ENCODE results near the gene FSIP1. TPM values are rescaled to one million over a fixed set of nuclear protein-coding genes. Genes with fewer than 3 reads are reported as not detected.

FSIP1 gene
- total RNA-seq, 6 donors from 2014 or later: 0.26 to 3.2 (median 0.79) TPM; not detected in 2

DNA sequence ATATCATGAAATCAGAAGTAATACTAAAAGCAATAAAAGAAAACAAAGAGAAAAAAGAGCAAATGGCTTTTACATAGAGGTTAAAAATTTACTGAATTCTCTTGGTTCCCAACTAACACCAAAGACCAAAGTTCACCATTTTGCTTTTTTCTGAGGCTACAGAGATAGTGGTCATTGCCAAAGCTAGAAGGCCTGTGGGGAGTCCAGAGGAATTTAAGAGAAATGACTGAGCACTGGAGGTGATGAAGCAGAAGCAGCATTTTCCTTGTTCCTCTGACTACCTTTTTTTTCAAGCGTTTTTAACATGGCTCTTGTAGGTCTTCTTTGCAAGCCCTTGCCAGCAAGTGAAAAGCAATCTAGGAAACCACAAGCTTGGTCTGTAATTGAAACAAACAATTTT is 143.6 kb downstream of the FSIP1 start:
- Histone ChIP-seq H3K27me3 (no peaks in the 10 kb centered on the region), H3K9me3 (no peaks in the 10 kb centered on the region), H3K4me1 (peaks cover 0 to 4% (median 0%) of the 10 kb centered on the region in 4 donors), H3K36me3 (no peaks in the 10 kb centered on the region), H3K27ac (no peak overlapping the region), H3K4me3 (no peak overlapping the region)
- no peak for TF ChIP-seq EP300 (IDR thresholded peaks at IDR 0.05)
- TF ChIP-seq POLR2AphosphoS5 (IDR thresholded peaks at IDR 0.05): no peak
- TF ChIP-seq, protein P1, sequence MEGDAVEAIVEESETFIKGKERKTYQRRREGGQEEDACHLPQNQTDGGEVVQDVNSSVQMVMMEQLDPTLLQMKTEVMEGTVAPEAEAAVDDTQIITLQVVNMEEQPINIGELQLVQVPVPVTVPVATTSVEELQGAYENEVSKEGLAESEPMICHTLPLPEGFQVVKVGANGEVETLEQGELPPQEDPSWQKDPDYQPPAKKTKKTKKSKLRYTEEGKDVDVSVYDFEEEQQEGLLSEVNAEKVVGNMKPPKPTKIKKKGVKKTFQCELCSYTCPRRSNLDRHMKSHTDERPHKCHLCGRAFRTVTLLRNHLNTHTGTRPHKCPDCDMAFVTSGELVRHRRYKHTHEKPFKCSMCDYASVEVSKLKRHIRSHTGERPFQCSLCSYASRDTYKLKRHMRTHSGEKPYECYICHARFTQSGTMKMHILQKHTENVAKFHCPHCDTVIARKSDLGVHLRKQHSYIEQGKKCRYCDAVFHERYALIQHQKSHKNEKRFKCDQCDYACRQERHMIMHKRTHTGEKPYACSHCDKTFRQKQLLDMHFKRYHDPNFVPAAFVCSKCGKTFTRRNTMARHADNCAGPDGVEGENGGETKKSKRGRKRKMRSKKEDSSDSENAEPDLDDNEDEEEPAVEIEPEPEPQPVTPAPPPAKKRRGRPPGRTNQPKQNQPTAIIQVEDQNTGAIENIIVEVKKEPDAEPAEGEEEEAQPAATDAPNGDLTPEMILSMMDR (IDR thresholded peaks at IDR 0.05): no peak
- no peak for TF ChIP-seq POLR2A (IDR thresholded peaks at IDR 0.05)
- DNase-seq (no peak), ATAC-seq (ENCODE audit: low FRiP score in 2 of 2) (no peak)
- 79 to 89% methylated on average over 1 of the region's 1 CpG for WGBS, 2 donors

- peaks cover 0 to 4% (median 0%) of the 10 kb centered on the region in 4 donors for H3K4me1 ChIP-seq
- H3K36me3 ChIP-seq: no peaks in the 10 kb centered on the region
- no peak overlapping the region for H3K27ac ChIP-seq
- no peak overlapping the region for H3K4me3 ChIP-seq
- no peak for TF ChIP-seq EP300 (IDR thresholded peaks at IDR 0.05)
- TF ChIP-seq, protein P1 (IDR thresholded peaks at IDR 0.05): no peak
- no peak for TF ChIP-seq POLR2A (IDR thresholded peaks at IDR 0.05)
- no peak for TF ChIP-seq POLR2AphosphoS5 (IDR thresholded peaks at IDR 0.05)
- no peaks in the 10 kb centered on the region for H3K27me3 ChIP-seq
- 96 to 100% methylated on average over 1 of the region's 1 CpG for WGBS, 2 donors
- ATAC-seq (ENCODE audit: low FRiP score in 2 of 2): no peak
- no peaks in the 10 kb centered on the region for H3K9me3 ChIP-seq
- no peak for DNase-seq
These were observed 144.6 kb downstream of the FSIP1 start for GRCh38 chr15:39638041-39638440.

DNA sequence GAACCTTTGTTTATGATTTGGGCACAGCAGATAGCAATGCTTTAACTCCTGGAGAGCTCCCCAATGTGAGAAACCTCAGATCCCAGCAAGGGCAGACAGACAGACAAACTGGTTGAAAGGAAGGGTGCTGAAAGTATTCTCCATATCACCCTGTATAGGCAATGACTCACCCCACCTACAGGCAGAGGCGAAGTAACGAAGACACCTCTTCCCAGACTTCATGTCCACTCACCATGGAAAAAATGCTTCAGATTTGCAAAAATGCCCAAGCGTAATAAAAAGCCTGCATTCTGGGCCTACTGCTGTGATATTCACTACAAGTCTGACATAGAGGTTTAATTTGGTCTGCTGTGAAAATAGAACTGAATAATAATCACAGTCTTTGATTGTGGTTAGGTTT is 151.3 kb downstream of the FSIP1 start:
- Histone ChIP-seq H3K9me3 (no peaks in the 10 kb centered on the region), H3K27me3 (no peaks in the 10 kb centered on the region), H3K4me1 (peaks cover 6 to 20% (median 14%) of the 10 kb centered on the region in 4 donors), H3K27ac (no peak overlapping the region), H3K4me3 (no peak overlapping the region), H3K36me3 (no peaks in the 10 kb centered on the region)
- TF ChIP-seq, protein P1 (IDR thresholded peaks at IDR 0.05): no peak
- TF ChIP-seq POLR2A (IDR thresholded peaks at IDR 0.05) (no peak), POLR2AphosphoS5 (IDR thresholded peaks at IDR 0.05) (no peak), EP300 (IDR thresholded peaks at IDR 0.05) (no peak)
- no peak for DNase-seq
- WGBS, 2 donors: 90 to 100% methylated on average over 3 of the region's 3 CpGs
- no peak for ATAC-seq (ENCODE audit: low FRiP score in 2 of 2)

DNA sequence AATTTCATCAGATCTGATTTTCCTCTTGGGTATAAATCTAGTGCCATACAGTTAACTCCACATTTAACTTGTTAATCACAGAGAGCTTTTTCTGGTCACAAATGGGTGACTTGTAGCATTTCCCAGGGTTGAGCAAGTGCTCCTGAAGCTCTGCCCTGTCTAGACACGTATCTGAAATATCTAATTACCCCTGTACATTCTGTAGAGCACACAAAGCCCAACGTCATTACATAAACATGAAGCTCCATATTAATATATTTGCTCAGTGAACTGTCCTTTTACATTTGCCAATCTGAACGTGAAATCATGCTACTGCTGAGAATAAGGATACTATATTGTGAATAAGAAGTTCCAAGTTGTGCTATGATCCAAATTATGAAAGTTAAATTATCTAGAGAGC is 152.7 kb downstream of the FSIP1 start:
- ATAC-seq (ENCODE audit: low FRiP score in 2 of 2) (no peak), DNase-seq (no peak)
- TF ChIP-seq POLR2A (IDR thresholded peaks at IDR 0.05) (no peak), POLR2AphosphoS5 (IDR thresholded peaks at IDR 0.05) (no peak), EP300 (IDR thresholded peaks at IDR 0.05) (no peak)
- TF ChIP-seq, protein P1 (IDR thresholded peaks at IDR 0.05): no peak
- Histone ChIP-seq H3K36me3 (no peaks in the 10 kb centered on the region), H3K4me3 (no peak overlapping the region), H3K9me3 (no peaks in the 10 kb centered on the region), H3K27me3 (no peaks in the 10 kb centered on the region), H3K4me1 (peaks cover 15 to 29% (median 22%) of the 10 kb centered on the region in 4 donors), H3K27ac (peak overlapping the region in 2 of 4 donors; percentile 58 to 59)
- 78% methylated on average over 3 of the region's 3 CpGs for WGBS, 2 donors

DNA sequence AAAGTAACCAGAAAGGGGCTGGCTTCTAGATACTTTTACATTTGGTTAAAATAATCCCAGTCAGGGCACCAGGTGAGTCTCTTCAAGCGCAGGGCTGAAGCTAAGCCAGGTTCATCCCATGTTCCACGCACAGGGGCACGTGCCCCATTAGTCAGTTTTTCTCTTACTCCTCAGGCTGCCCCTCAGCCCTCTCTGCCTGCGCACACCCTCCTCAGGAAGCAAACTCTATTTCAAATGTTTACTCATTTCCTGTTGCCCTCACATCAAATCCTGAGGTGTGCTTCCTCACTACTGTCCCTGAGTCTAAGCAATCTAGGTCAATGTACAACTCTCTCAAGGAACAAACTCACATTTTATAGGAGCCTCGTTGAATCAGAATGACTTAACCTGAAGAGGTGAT is 153.3 kb downstream of the FSIP1 start:
- peak overlapping the region in 3 of 4 donors; percentile 24 to 59 (median 58) for H3K27ac ChIP-seq
- no peaks in the 10 kb centered on the region for H3K36me3 ChIP-seq
- H3K9me3 ChIP-seq: no peaks in the 10 kb centered on the region
- no peak for ATAC-seq (ENCODE audit: low FRiP score in 2 of 2)
- peak in 1 of 2 donors; percentile 48 for DNase-seq
- TF ChIP-seq EP300 (IDR thresholded peaks at IDR 0.05): no peak
- TF ChIP-seq POLR2A (IDR thresholded peaks at IDR 0.05): peak in 1 of 4 donors; percentile 35
- no peak overlapping the region for H3K4me3 ChIP-seq
- no peaks in the 10 kb centered on the region for H3K27me3 ChIP-seq
- H3K4me1 ChIP-seq: peaks cover 17 to 32% (median 27%) of the 10 kb centered on the region in 4 donors
- 28 to 39% methylated on average over 5 of the region's 5 CpGs for WGBS, 2 donors

All from upper lobe of left lung (tissue), 6 donors.